Gastroesophageal sphincter (tissue), 3 donors: ENCODE results near the gene DZANK1.

Source experiments
- CTCF ChIP-seq, 4 experiments: fragments of 200-600 bp in 2 of 4; fragments of 450-650 bp in 2 of 4; sonication (generic) in 1 of 4; IDR thresholded peaks; one replicate each; pipeline ENCODE4 v1.5.1; 2017 to 2019; ENCODE audit warnings: antibody characterized with exemption in 4 of 4, mild to moderate bottlenecking in 2 of 4, moderate library complexity in 2 of 4
- EP300 ChIP-seq: sonication (generic); formaldehyde crosslinking; IDR thresholded peaks from one replicate; pipeline ENCODE4 v1.6.1; 2017; ENCODE audit warnings: antibody characterized with exemption, mild to moderate bottlenecking
- POLR2A ChIP-seq, 2 donors: fragments of 450-650 bp; IDR thresholded peaks; one replicate each; pipeline ENCODE4 v1.6.1; 2017; ENCODE audit warnings: antibody characterized with exemption in 2 of 2, mild to moderate bottlenecking in 2 of 2, moderate library complexity in 1 of 2
- POLR2AphosphoS5 ChIP-seq: sonication (generic); formaldehyde crosslinking; IDR thresholded peaks from one replicate; pipeline ENCODE4 v1.6.1; 2017; ENCODE audit warnings: antibody characterized with exemption

GRCh38 chr20:18395544-18395943 lies 71.3 kb downstream of the DZANK1 start:
- TF ChIP-seq CTCF (IDR thresholded peaks at IDR 0.05) (no peak), POLR2A (IDR thresholded peaks at IDR 0.05) (no peak), POLR2AphosphoS5 (no peak), EP300 (no peak)
